ENCODE results near the gene GRID1. TPM values are rescaled to one million over a fixed set of nuclear protein-coding genes. Genes with fewer than 3 reads are reported as not detected.

Gene GRID1
- total and polyA plus RNA-seq, 10 donors: 0.06 to 0.42 (median 0.15) TPM; not detected in 4

GRCh38 chr10:86335257-86335656, 31.3 kb downstream of the GRID1 start:
- peaks cover 0 to 28% (median 0%) of the 10 kb centered on the region in 7 donors for H3K27me3 ChIP-seq (replicated peaks in 1 of 7)
- intact Hi-C loops (cut with DNase I; ENCODE audit: low total_unique reads): no loop called here
- no peak for DNase-seq
- no peaks in the 10 kb centered on the region for H3K9me3 ChIP-seq
- H3K36me3 ChIP-seq: no peaks in the 10 kb centered on the region
- no peaks in the 10 kb centered on the region for H3K4me1 ChIP-seq
- no peak overlapping the region for H3K4me3 ChIP-seq
- no peak for TF ChIP-seq POLR2AphosphoS5 (IDR thresholded peaks at IDR 0.05)
- TF ChIP-seq CTCF (IDR thresholded peaks at IDR 0.05 in 8 of 11, conservative IDR thresholded peaks at IDR 0.05 in 3 of 11): no peak
- no peak for TF ChIP-seq POLR2A (IDR thresholded peaks at IDR 0.05)
- no peak overlapping the region for H3K27ac ChIP-seq

GRCh38 chr10:86334488-86335085, 32.0 kb downstream of the GRID1 start:
- no peak for TF ChIP-seq POLR2AphosphoS5 (IDR thresholded peaks at IDR 0.05)
- no peak for TF ChIP-seq CTCF (IDR thresholded peaks at IDR 0.05 in 8 of 11, conservative IDR thresholded peaks at IDR 0.05 in 3 of 11)
- no peak for TF ChIP-seq POLR2A (IDR thresholded peaks at IDR 0.05)
- H3K36me3 ChIP-seq: no peaks in the 10 kb centered on the region
- H3K9me3 ChIP-seq: no peaks in the 10 kb centered on the region
- H3K27ac ChIP-seq: no peak overlapping the region
- H3K27me3 ChIP-seq (replicated peaks in 1 of 7): peaks cover 0 to 28% (median 0%) of the 10 kb centered on the region in 7 donors
- 54 to 60% (median 58%) methylated on average over 4 of the region's 4 CpGs for WGBS, 5 donors
- peak; percentile 51 for DNase-seq
- intact Hi-C loops (cut with DNase I; ENCODE audit: low total_unique reads): no loop called here
- H3K4me1 ChIP-seq: no peaks in the 10 kb centered on the region
- no peak overlapping the region for H3K4me3 ChIP-seq

- Histone ChIP-seq H3K4me3 (no peak overlapping the region), H3K9me3 (no peaks in the 10 kb centered on the region), H3K27ac (no peak overlapping the region), H3K4me1 (no peaks in the 10 kb centered on the region), H3K36me3 (no peaks in the 10 kb centered on the region), H3K27me3 (replicated peaks in 1 of 7) (peaks cover 0 to 22% (median 0%) of the 10 kb centered on the region in 7 donors)
- intact Hi-C loops (cut with DNase I; ENCODE audit: low total_unique reads): no loop called here
- WGBS, 5 donors: 68 to 77% (median 74%) methylated on average over 7 of the region's 7 CpGs
- peak; percentile 60 for DNase-seq
- TF ChIP-seq POLR2A (IDR thresholded peaks at IDR 0.05): no peak
- no peak for TF ChIP-seq CTCF (IDR thresholded peaks at IDR 0.05 in 8 of 11, conservative IDR thresholded peaks at IDR 0.05 in 3 of 11)
- TF ChIP-seq POLR2AphosphoS5 (IDR thresholded peaks at IDR 0.05): no peak
Measured at GRCh38 chr10:86333826-86334487, 32.6 kb downstream of the GRID1 start.

GRCh38 chr10:86331861-86332260, 34.7 kb downstream of the GRID1 start:
- Histone ChIP-seq H3K27me3 (replicated peaks in 1 of 7) (peaks cover 0 to 17% (median 0%) of the 10 kb centered on the region in 7 donors), H3K27ac (no peak overlapping the region), H3K4me3 (no peak overlapping the region), H3K4me1 (no peaks in the 10 kb centered on the region), H3K9me3 (no peaks in the 10 kb centered on the region), H3K36me3 (no peaks in the 10 kb centered on the region)
- WGBS, 5 donors: 41 to 70% (median 51%) methylated on average over 7 to 8 of the region's 8 CpGs
- DNase-seq: peak; percentile 51
- TF ChIP-seq CTCF (IDR thresholded peaks at IDR 0.05 in 8 of 11, conservative IDR thresholded peaks at IDR 0.05 in 3 of 11) (no peak), POLR2A (IDR thresholded peaks at IDR 0.05) (no peak), POLR2AphosphoS5 (IDR thresholded peaks at IDR 0.05) (no peak)
- intact Hi-C loops (cut with DNase I; ENCODE audit: low total_unique reads): no loop called here
